ENCODE data around the gene MXD3.
"Not testable (repeated sequence)": the region's sequence is repeated elsewhere in the genome, so short reads cannot be mapped to it uniquely, and the experiment has no call there.

Gene MXD3

DNA sequence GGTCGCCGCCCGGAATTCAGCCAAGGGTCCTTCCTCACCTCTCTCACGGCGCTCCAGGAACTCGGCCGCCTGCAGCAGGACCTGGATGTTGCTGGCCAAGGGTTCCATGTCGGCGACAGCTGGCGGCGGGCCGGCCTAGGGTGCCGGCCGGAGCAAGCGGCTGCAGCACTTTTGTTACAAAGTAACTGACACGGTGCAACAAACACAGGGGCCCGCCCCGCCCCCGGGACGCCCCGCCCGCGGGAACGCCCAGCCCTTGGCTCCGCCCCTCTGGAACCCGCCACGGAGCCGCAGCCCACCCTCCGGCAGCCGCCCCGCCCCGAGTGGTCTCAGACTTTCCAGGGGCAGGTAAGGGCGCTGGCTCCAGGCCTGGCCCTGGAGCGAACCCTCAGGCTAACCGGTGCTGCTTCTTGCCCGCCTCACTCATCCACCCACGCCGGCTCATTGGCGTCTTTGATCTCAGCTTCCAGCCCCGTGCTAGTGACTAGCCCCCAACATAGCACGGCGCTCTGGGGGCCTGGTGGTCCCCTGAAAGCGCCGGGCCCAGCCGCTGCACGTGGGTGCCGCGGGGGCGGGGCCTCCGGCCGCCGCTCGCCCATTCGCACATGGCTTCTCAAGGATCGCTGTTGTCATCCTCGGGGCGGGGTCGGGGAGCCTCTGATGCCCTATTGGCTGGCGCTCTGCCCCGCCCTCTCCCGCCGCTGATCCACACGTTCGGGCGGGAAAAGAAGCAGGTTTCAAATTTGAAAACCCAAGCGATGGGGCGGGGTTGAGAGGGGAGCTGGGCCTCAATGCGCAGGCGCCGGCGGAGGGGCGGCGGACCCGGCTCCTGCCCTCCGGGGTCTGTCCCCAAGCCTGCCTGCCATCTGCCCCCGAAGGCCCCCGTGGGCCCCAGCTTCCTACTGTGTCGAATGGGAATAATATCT lies at the start of gene MXD3:
TSS of gene MXD3 (minus strand) at position 176 of the 926 bp plus-strand sequence. CDS start at position 108, 68 bp downstream.
- peak; percentile 92 for DNase-seq

DNA sequence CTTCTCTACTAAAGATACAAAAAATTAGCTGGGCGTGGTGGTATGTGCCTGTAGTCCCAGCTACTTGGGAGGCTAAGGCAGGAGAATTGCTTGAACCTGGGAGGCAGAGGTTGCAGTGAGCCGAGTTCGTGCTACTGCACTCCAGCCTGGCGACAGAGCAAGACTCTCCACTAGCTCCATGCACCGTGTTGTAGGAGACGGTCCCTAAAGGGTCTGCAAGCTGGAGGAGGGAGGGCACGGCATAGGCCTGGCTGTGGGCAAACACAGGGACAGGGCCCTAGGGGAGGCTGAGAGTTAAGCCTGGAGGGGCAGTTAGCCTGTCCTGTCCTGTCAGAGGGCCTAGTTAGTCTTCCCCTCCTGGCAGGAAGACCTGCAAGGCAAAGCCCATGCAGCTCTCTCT lies 49.0 kb upstream of the MXD3 start:
- DNase-seq = not testable (repeated sequence)

DNA sequence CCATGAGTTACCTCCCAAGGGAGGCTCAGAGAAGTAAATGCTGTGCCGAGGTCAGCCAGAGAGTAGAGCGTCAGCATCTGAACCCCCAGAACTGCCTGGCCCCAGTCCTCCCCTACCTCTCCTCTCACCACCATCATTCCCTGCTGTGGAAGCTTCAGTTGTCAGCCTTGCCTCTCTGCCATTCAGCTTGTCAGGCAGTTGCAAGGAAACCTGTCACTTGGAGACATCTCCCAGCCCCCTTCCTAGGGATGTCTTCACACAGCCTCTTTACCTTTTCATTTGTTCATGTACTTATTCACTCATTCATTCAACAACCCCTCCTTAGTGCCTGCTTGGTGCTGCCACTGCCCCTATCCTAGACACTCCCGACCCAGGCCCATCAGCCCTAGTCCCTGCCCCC lies 48.2 kb upstream of the MXD3 start:
- DNase-seq = no peak

DNA sequence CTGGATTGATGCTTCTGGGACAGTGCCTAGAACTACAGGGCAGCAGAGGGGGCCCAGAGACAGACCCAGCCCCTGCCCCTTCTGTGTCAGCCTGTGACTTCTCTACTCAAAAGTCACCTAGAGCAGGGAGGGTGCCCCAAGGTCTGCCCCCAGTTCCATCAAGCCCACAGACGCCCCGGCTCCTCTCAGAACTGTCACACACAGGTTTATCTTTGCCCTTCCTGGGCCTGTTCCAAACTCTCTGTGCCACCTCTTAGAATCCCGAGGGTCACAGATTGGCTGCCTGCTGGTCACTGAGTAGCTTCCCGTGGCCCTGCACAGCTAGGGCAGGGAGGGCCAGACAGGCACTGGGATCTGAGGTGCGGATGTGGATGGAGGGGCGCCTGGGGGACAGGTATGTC lies 47.8 kb upstream of the MXD3 start:
- no peak for DNase-seq

DNA sequence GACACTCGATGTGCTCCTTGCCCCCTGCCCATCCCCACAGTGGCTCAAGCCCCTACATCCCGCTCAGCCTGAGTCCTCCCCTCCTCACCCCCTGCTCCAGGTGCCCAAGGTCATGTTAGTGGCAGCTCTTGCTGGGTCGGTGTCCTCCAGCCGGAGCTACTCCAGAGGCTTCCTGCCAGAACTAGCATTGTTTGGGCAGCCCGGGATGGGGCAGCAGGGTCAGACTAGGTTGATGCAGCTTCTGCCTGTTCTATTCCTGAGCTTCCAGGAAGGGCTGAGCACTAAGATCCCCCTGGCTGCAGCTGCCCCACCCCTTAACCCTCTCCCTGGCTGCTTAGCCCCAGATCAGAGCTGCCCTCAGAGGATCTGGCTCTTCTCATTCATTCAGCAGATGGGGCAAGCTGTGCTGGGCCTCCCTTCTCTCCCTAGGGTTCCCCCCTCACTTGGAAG lies 46.7 kb upstream of the MXD3 start:
- DNase-seq = no peak

GRCh38 chr5:177357459-177358351 lies 46.0 kb upstream of the MXD3 start, which contains the start of gene RGS14:
Gene RGS14 (plus strand): TSS chr5:177357924. CDS start chr5:177358025, 101 bp downstream.
- DNase-seq = peak; percentile 71

- DNase-seq = no peak
Measured at GRCh38 chr5:177357146-177357458, 45.4 kb upstream of the MXD3 start.

DNA sequence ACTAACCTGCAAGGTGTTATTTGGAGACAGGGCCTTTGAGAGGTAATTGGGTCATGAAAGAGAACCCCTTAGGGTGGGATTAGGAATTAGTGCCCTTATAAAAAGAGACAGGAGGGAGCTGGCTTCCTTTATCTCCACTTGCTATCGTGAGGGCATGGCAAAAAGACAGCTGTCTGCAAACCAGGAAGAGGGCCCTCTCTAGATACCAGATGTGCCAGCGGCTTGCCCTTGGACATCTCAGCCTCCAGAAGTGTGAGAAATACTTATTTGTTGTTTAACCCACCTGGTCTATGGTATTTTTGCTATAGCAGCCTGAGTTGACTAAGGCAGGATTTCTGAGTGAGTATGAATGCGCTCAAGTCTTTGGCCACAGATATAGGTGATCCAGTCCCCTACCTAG lies 45.0 kb upstream of the MXD3 start:
- DNase-seq = no peak

DNA sequence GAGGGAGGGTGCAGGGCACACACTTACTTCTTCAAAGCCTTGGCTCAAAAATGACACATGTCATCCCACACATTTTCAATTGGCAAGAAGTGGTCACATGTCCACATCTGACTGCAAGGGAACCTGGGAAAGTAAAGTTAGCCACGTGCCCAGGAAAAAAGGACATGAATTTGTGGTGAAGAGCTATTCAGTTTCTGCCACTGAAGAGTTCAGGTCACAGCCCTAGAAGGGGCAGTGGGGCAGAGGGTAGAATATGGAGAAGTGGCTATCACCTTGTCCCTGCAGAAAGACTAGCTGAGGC lies 44.1 kb upstream of the MXD3 start:
- no peak for DNase-seq

GRCh38 chr5:177355162-177355867 lies 43.6 kb upstream of the MXD3 start:
- no peak for DNase-seq

DNA sequence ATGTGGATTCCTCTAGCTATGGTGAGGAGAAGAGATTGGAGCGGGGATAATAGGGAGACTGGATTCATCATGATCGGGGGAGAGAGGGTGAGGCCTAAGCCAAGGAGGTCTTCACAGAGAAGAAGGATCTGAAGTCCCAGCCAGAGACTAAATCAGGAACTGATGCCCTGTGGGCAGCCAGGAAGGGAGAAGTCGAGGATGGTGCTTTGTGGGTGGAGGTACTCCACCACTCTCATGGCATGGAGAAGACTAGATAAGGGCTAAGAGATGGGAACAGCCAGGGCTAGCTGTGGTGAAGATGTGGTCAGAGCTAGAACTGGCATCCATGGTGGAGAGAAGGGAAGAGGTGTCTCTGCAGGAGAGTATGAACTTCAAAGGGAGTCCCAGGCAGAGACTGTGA lies 43.0 kb upstream of the MXD3 start:
- no peak for DNase-seq

- DNase-seq = no peak
Measured at GRCh38 chr5:177354256-177354655, 42.6 kb upstream of the MXD3 start.

GRCh38 chr5:177353093-177353492 lies 41.4 kb upstream of the MXD3 start:
- no peak for DNase-seq

GRCh38 chr5:177351392-177352329 lies 40.0 kb upstream of the MXD3 start, which contains the start of gene LMAN2:
Gene LMAN2 (minus strand): TSS chr5:177351668. CDS start chr5:177351647, 21 bp downstream.
- peak; percentile 90 for DNase-seq

- DNase-seq = no peak
Measured at GRCh38 chr5:177350776-177351391, 39.2 kb upstream of the MXD3 start.

GRCh38 chr5:177349762-177350161 lies 38.1 kb upstream of the MXD3 start:
- DNase-seq = no peak

GRCh38 chr5:177349362-177349647 lies 37.6 kb upstream of the MXD3 start:
- no peak for DNase-seq

DNA sequence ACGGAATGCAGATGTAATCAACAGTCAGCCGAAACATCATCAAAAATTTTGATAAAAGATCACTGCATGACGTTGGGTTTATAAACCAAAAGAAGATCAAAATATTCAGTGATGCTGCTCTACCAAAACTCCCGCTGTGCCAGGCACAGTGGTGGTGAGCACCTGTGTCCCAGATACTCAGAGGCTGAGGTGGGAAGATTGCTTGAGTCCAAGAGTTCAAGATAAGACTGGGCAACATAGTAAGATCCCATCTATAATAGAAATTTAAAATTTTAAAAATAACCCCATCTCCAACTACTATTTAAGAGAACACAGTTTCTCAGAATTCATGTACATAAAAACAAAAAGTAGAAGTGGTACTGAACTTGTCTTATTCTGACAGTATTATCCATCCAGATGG lies 36.0 kb upstream of the MXD3 start:
- DNase-seq = no peak

GRCh38 chr5:177346820-177347219 lies 35.1 kb upstream of the MXD3 start:
- DNase-seq = no peak

- DNase-seq = no peak
Measured at GRCh38 chr5:177344891-177345290, 33.2 kb upstream of the MXD3 start.

GRCh38 chr5:177343777-177344176 lies 32.1 kb upstream of the MXD3 start:
- no peak for DNase-seq

DNA sequence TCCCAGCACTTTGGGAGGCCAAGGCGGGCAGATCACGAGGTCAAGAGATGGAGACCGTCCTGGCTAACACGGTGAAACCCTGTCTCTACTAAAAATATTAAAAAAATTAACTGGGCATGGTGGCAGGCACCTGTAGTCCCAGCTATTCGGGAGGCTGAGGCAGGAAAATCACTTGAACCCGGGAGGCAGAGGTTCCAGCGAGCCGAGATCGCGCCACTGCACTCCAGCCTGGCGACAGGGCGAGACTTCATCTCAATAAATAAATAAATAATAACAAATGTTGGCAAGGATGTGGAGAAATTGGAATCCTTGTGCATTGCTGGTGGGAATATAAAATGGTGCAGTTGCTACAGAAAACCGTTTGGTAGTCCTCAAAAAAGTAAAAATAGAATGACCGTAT lies 31.3 kb upstream of the MXD3 start:
- DNase-seq = not testable (repeated sequence)

Measured in activated T-cell treated with anti-CD3 and anti-CD28 coated beads, Interleukin-2, amount 50 U/mL, for 1 hour (primary cell).